B cell (primary cell): ENCODE results near the gene GPC3.

Source experiments
- EZH2 ChIP-seq: IDR thresholded peaks from 2 replicates; pipeline ENCODE4 v1.6.1; 2012; ENCODE audit warnings: borderline replicate concordance, low read depth, mild to moderate bottlenecking, moderate library complexity, low read length; ENCODE audit not compliant: insufficient read depth, poor library complexity, severe bottlenecking
- TF ChIP-seq, protein P1 (sequence below): fragments of 200-600 bp; IDR thresholded peaks from one replicate; pipeline ENCODE4 v1.8.0; 2022; ENCODE audit warnings: antibody characterized with exemption, mild to moderate bottlenecking

DNA sequence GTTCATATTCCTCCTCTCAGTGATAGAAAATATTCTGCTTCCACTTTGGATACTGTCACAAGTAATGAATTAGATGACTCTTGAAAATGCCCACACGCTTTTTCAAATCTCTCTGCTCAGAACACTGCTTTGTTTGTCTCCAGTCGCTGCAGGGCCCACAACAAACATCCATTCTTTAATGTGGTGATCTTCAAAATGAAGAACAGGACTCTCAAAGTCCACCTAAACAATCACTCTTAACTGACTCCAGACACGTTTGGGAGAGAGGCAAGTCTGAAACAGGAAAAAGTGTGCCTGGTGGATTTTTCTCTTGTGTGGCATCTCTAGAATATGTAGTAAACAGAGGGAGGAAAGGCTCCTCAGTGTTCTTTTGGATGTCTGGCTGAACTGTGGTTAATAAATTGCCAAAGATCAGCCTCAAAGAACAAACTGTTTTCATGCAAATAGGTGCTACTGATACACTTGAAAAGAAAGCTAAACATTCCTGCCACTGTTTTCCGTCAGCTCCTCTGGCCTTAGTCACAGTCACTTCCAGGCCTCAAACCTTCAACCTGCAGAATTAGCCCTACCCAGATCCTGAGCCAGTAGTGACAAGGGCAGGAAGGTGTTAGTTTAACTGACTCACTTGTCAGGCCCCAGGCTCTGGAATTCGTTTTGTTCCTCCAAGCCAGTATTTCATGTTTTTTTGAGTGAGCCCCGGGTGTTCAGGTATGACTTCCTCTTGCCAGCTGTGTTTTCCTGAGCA, 310.5 kb downstream of the GPC3 start:
- TF ChIP-seq, protein P1, sequence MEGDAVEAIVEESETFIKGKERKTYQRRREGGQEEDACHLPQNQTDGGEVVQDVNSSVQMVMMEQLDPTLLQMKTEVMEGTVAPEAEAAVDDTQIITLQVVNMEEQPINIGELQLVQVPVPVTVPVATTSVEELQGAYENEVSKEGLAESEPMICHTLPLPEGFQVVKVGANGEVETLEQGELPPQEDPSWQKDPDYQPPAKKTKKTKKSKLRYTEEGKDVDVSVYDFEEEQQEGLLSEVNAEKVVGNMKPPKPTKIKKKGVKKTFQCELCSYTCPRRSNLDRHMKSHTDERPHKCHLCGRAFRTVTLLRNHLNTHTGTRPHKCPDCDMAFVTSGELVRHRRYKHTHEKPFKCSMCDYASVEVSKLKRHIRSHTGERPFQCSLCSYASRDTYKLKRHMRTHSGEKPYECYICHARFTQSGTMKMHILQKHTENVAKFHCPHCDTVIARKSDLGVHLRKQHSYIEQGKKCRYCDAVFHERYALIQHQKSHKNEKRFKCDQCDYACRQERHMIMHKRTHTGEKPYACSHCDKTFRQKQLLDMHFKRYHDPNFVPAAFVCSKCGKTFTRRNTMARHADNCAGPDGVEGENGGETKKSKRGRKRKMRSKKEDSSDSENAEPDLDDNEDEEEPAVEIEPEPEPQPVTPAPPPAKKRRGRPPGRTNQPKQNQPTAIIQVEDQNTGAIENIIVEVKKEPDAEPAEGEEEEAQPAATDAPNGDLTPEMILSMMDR: no peak
- TF ChIP-seq EZH2: no peak
